Mucosa of descending colon (tissue), 3 donors: ENCODE measurements around the gene HLCS. TPM values are rescaled to one million over a fixed set of nuclear protein-coding genes. Genes with fewer than 3 reads are reported as not detected.
A peak's percentile ranks its signal among the peaks of the same experiment; 100 is the strongest.

Experiments
- ATAC-seq: fragments of 200-7000 bp; cut with Tn5 transposase; one replicate; pipeline ENCODE4 v1.9.1; 2020; ENCODE audit warnings: mild to moderate bottlenecking, moderate library complexity
- DNase-seq, 3 donors: peaks; one replicate each; pipeline ENCODE4 v3.0.0-alpha.2; 2020
- H3K36me3 ChIP-seq: fragments of 200-600 bp; one replicate; pipeline ENCODE4 v1.8.0; 2021; ENCODE audit warnings: low read depth, mild to moderate bottlenecking
- H3K4me1 ChIP-seq: fragments of 200-600 bp; one replicate; pipeline ENCODE4 v1.8.0; 2021; ENCODE audit warnings: low read depth, mild to moderate bottlenecking
- H3K4me3 ChIP-seq: fragments of 200-600 bp; one replicate; pipeline ENCODE4 v1.8.0; 2021; ENCODE audit warnings: mild to moderate bottlenecking
- H3K9me3 ChIP-seq: fragments of 200-600 bp; one replicate; pipeline ENCODE4 v1.8.0; 2021; ENCODE audit warnings: mild to moderate bottlenecking
- CTCF ChIP-seq: fragments of 200-600 bp; IDR thresholded peaks from one replicate; pipeline ENCODE4 v1.8.0; 2022; ENCODE audit warnings: antibody characterized with exemption, mild to moderate bottlenecking
- intact Hi-C, 2 donors: fragments of 100-400 bp; cut with DNase I in 1 of 2; cut with micrococcal nuclease in 1 of 2; formaldehyde crosslinking; loops; one replicate each; pipeline versions ENCODE4 v1.11.0 to v1.11.1; 2022; cut with DNase I, micrococcal nuclease
- total RNA-seq, 3 donors: library from RNA; stranded (reverse); fragmentation: NEBNext Ultra II Directional in 2 of 3; extraction: Animal tissue kit (Norgen Biotek cat#: 25700) in 2 of 3; gene quantifications; one replicate each; pipeline versions ENCODE4 v1.2.1 to v1.2.4, GENCODE V29; 2021 to 2023
- donor health status: DM: no; HTN: no; CAD: no; lungs with moderate emphysema.
- donor health status: DM: no; HTN: no; CAD: no.
- donor health status: DM: no; HTN: yes; CAD: no.

The HLCS gene
- total RNA-seq, 3 donors from 2014 or later: 13.3 to 16.7 (median 14.9) TPM

- intact Hi-C loops: no loop called here
- ATAC-seq (no peak), DNase-seq (no peak)
- Histone ChIP-seq H3K9me3 (no peaks in the 10 kb centered on the region), H3K36me3 (no peaks in the 10 kb centered on the region), H3K4me3 (no peak overlapping the region), H3K4me1 (no peaks in the 10 kb centered on the region)
- TF ChIP-seq CTCF: no peak
Observed at GRCh38 chr21:36934864-36935420, 31.5 kb downstream of the HLCS start.

- ATAC-seq (no peak), DNase-seq (no peak)
- intact Hi-C loops: no loop called here
- H3K36me3 ChIP-seq: no peaks in the 10 kb centered on the region
- no peak overlapping the region for H3K4me3 ChIP-seq
- TF ChIP-seq CTCF: no peak
- peaks cover 8% of the 10 kb centered on the region for H3K4me1 ChIP-seq
- no peaks in the 10 kb centered on the region for H3K9me3 ChIP-seq
Observed at GRCh38 chr21:36932161-36932816, 34.2 kb downstream of the HLCS start.

- ATAC-seq: no peak
- intact Hi-C loops: no loop called here
Observed at GRCh38 chr21:36929622-36930021, 36.8 kb downstream of the HLCS start.

GRCh38 chr21:36928960-36929359 lies 37.5 kb downstream of the HLCS start:
- intact Hi-C loops: no loop called here
- Histone ChIP-seq H3K36me3 (no peaks in the 10 kb centered on the region), H3K9me3 (no peaks in the 10 kb centered on the region), H3K4me3 (no peak overlapping the region), H3K4me1 (peaks cover 8% of the 10 kb centered on the region)
- TF ChIP-seq CTCF: no peak
- ATAC-seq (no peak), DNase-seq (no peak)

More at GRCh38 chr21:36929622-36930021, 36.8 kb downstream of the HLCS start:
- H3K36me3 ChIP-seq: no peaks in the 10 kb centered on the region
- DNase-seq: no peak
- H3K9me3 ChIP-seq: no peaks in the 10 kb centered on the region
- H3K4me3 ChIP-seq: no peak overlapping the region
- H3K4me1 ChIP-seq: peaks cover 8% of the 10 kb centered on the region
- no peak for TF ChIP-seq CTCF

- Histone ChIP-seq H3K4me1 (peaks cover 8% of the 10 kb centered on the region), H3K9me3 (no peaks in the 10 kb centered on the region), H3K36me3 (no peaks in the 10 kb centered on the region), H3K4me3 (no peak overlapping the region)
- intact Hi-C loops: loop anchor here in 1 of 2 donors (2.0 kb wide), 1 partner anchor 423 kb away; no protein-coding TSS in a partner anchor
- ATAC-seq (peak; percentile 93), DNase-seq (peak; percentile 66 to 97 (median 84))
- peak; percentile 66 for TF ChIP-seq CTCF
Observed at GRCh38 chr21:36927719-36928117, 38.8 kb downstream of the HLCS start.
